ENCODE results near the gene AIP.

The AIP gene

DNA sequence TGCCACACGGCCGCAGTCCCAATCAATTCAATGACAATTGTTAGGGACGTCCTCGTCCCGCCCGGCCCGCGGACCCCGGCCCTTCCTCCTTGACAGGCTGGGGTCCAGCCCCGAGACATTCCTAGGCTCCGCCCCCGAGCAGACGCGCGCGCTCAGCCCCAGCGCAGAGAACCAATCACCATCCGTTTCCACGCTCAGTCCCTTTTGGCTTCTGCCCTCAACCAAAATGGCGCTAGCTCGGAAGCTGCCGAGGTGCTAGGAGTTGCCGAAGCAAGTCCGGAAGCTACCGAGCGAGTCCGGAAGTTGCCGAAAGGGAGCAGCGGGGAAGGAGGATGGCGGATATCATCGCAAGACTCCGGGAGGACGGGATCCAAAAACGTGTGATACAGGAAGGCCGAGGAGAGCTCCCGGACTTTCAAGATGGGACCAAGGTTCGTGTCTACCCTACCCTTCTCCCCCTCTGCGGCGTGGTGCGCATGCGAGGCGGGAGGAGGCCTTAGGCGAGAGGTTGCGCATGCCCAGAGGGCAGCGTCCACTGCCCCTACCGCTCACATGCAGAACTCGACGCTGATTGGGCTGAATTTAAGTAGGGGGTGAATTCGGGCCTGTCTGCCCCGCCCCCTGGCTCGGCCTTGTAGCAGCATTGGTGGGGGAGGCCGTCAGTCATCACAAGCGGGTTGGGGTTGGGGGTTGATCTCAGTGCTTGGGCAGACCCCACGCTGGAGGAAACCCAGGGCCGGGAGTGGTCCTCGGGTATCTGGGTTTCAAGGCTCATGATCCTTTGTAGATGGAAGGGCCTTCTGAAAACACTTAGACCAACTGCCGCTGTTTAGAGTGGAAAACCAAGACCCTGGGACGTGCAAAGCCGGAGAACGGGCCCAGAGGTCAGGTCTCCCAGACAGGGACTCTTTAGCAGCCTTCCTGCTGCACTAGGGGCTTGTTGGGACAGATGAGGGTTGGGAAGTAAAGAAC, at the start of gene AIP:
Gene AIP (plus strand): TSS at position 200 of the 972 bp plus-strand sequence. CDS start 133 bp downstream, at position 333.
- peak; percentile 96 to 98 (median 97) for DNase-seq (ENCODE audit: low read depth in 2 of 3, low spot score in 1 of 3)

DNA sequence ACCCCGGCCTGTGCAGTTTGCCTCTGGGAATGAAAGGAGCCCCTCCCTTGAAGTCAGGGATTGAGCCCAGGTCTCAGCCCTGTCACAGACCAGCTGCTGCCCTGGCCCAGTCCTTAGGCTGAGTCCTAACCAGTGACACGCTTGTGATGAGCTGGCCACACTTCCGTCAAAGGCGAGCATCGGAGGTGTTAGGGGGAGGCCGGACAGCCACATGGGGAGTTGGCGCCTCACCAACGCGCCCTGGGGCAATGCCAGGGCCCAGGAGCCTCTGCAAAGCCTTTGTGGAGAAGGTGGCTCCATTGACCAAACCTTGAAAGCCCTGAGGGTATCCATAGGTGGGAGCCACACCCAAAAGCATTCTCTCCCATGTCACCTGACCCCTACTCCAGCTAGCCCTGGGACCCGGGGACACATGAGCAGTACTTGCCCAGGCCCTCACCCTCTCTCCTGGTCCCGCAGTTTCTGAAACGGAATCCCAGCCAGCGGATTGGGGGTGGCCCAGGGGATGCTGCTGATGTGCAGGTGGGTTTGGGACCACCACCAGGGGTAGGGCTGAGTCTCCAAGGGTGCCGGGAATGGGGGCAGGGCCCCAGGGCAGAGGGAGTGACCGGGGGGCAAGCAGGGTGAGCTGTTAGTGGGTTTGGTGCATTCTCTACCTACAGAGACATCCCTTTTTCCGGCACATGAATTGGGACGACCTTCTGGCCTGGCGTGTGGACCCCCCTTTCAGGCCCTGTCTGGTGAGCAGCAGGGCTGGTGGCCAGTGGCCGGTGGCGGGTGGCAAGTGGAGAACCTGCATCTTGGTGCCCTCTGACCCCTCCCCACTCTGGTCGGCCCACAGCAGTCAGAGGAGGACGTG, 49.1 kb upstream of the AIP start:
- DNase-seq (ENCODE audit: low read depth in 2 of 3, low spot score in 1 of 3) = no peak

DNA sequence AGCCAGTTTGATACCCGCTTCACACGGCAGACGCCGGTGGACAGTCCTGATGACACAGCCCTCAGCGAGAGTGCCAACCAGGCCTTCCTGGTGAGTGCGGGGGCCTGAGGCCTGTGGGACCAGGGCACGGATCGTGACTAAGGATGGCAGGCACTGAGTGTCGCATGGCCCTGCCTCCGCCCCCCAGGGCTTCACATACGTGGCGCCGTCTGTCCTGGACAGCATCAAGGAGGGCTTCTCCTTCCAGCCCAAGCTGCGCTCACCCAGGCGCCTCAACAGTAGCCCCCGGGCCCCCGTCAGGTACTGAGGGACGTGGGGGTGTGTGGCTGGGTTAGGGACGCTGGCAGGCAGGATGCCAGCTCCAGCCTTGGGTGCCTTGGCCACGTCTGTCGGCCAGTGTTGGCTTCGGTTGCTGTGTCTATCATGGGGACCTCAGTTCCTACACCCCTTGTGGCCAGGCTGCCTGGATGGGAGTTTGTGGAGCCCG, 48.4 kb upstream of the AIP start:
- DNase-seq (ENCODE audit: low read depth in 2 of 3, low spot score in 1 of 3) = no peak

DNA sequence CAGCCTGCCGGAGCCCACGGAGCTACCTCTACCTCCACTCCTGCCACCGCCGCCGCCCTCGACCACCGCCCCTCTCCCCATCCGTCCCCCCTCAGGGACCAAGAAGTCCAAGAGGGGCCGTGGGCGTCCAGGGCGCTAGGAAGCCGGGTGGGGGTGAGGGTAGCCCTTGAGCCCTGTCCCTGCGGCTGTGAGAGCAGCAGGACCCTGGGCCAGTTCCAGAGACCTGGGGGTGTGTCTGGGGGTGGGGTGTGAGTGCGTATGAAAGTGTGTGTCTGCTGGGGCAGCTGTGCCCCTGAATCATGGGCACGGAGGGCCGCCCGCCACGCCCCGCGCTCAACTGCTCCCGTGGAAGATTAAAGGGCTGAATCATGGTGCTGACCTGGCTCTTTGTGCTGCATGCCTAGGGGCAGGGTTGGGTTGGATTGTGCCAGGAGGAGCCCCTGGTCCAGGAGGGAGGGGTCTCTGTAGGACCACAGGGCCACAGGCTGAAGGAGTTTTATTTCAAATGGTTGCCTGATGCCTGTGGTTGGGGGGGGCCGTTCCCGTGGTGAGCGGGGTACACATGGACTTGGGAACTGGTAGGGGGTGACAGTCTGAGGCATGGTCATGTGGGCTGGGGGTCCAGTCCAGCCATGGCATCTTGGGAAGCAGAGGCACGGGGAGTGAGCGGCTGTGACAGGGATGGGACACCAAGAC, 47.6 kb upstream of the AIP start:
- DNase-seq (ENCODE audit: low read depth in 2 of 3, low spot score in 1 of 3) = no peak

DNA sequence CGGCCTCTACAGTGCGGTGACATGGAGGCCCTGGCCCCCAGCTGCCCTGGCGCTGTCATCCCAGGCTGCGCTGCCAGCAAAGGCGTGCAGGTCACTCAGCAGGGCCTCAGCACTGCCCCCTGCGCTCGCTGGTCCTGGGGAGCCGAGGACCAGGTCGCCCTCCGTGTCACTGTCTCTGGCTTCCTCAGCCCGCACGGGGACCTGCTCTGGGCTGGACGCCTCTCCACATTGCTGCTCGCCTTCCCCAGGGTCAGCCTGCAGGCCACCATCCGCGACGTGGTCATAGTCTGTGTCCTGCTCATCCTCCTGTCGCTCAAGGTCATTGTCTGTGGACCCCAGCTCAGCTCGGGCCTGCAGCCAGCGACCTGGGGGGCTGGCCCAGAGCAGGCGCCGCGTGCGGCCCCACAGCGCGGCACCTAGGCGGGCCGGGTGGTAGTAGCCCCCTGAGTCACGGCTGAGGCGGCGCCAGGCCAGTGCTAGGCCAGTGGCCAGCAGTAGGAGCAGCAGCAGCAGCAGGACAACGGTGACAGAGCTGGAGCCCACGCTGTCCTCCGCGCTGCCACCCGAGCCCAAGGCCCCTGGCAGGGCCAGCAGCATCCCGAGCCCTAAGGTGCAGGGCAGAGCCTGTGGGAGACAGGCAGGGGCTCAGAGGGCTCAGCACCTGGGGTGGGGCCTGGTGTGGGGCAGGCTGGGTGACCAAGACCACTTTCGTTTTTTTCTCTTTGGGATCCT, 46.9 kb upstream of the AIP start:
- no peak for DNase-seq (ENCODE audit: low read depth in 2 of 3, low spot score in 1 of 3)

GRCh38 chr11:67436459-67437081, 46.3 kb upstream of the AIP start:
- DNase-seq (ENCODE audit: low read depth in 2 of 3, low spot score in 1 of 3) = peak; percentile 73 to 80 (median 74)

- DNase-seq (ENCODE audit: low read depth in 2 of 3, low spot score in 1 of 3) = no peak
Observed at GRCh38 chr11:67437082-67437808, 45.6 kb upstream of the AIP start, which contains the start of gene PTPRCAP. Gene PTPRCAP, minus strand, starts transcription at chr11:67437682. Its CDS starts 63 bp downstream, at chr11:67437619.

- no peak for DNase-seq (ENCODE audit: low read depth in 2 of 3, low spot score in 1 of 3)
Observed at GRCh38 chr11:67437809-67438157, 45.0 kb upstream of the AIP start.

DNA sequence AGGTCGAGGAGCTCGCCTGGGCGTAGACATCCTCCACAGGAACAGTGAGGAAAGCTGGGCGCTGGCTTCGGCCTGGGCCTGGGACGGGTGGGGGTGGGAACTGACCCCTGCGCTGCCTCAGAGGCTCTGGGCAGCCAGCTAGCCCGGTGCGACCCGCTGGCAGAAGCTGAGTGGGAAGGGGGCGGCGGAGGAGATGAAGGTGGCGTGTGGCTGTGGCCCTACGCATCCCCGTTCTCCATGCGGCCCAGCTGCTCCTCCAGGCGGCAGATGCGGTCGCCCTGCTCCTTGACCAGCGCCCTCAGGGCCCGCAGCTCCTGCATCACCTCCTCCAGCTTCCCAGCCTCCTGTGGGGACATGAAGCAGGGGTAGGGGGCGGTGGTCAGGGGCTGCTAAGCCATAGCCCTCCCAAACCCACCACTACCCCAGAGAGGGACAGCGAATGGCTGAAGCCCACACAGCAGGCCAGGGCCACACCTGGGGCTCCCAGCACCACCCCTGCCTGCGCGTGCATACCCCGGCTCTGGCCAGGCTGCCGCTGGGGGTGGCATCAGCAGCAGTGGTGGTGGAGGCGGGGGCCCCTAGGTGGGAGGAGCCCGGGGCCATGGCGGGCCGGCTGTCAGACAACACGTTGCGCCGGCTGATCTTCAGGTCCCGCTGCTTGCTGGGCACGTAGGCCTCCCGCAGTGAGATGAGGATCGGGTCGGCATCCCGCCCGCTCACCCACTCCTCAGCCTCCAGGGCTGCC, 44.5 kb upstream of the AIP start:
- peak; percentile 74 to 79 (median 79) for DNase-seq (ENCODE audit: low read depth in 2 of 3, low spot score in 1 of 3)

DNA sequence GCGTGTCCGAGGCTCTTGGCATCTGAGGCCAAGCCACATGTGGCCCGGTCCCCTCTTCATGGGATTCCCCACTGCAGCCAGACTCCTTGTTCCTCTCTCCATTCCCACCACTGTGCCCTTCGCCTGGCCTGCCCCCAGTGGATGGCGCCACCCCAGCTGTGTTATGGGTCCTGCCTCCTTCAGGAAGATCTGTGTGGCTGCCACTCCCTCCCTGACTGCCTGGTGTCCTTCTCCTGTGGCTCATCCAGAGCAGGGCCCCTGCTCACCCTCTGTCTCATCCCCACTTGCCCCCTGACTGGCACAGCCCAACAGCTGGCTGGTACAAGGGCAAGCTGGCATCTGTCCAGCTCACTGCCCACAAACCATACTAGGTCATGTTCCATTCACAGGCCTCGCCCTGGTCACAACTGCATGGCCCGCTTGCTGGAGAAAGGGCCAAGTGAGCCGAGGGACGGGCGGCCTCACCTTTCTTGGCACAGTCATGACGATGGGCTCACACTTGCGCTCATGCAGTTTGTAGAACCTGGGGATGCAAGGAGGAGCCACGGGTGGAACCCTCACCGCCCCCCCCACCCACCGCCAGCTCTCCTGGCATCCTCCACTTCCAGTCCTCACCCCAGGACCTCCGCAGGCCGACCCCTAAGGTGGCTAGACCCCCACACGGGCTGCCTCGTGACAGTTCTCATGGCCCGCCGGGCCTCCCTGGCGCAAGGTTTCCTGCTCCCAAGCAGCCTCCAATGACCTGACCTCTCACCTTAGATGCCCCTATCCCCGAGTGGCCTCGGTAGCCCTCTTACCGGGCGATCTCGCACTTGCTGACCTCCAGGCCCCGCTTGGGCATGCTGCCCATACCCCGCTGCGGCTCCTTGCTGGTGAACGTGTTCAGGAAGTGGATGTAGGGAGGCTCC, 43.3 kb upstream of the AIP start:
- DNase-seq (ENCODE audit: low read depth in 2 of 3, low spot score in 1 of 3) = no peak

DNA sequence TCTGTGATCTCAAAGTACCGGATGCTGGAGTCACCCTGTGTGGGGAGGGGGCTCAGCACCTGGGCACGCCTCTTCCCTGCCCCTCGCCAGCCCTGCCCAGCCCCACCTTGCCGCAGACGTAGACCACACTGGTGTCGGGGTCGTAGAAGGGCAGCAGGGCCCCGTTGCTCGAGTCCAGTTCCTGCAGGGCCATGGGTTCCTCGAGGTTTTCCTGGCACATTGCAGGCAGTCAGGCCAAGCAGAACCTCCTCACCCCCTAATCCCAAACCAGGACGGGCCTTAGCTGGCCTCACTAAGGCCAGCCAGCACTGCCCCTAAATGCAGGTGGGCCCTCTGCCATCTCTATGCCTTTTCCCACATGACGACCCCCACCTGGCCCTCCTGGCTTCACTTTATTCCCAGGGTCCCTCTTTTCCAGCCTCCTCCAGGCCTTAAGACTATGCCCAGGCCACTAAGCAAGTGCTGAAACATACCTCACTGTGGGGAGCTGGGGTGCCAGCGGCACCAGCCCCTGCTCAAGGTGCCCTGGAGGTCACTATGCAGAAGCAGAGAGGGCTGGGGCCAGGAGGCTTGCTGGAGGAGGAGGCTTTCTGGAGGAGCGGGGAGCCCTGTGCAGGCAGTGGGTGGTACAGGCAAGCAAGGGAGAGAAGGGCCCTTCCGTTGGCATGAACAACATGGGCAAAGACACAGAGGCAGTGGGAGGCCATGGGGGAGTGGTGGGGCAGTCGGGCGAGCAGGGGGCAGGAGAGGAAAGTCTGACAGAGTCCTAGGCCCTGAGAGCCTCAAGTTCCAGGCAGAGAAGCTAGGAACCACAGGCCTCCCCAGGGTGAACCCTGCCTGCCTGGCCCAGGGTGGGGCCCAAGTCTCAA, 42.4 kb upstream of the AIP start:
- no peak for DNase-seq (ENCODE audit: low read depth in 2 of 3, low spot score in 1 of 3)

- no peak for DNase-seq (ENCODE audit: low read depth in 2 of 3, low spot score in 1 of 3)
Observed at GRCh38 chr11:67441098-67441563, 41.7 kb upstream of the AIP start.

DNA sequence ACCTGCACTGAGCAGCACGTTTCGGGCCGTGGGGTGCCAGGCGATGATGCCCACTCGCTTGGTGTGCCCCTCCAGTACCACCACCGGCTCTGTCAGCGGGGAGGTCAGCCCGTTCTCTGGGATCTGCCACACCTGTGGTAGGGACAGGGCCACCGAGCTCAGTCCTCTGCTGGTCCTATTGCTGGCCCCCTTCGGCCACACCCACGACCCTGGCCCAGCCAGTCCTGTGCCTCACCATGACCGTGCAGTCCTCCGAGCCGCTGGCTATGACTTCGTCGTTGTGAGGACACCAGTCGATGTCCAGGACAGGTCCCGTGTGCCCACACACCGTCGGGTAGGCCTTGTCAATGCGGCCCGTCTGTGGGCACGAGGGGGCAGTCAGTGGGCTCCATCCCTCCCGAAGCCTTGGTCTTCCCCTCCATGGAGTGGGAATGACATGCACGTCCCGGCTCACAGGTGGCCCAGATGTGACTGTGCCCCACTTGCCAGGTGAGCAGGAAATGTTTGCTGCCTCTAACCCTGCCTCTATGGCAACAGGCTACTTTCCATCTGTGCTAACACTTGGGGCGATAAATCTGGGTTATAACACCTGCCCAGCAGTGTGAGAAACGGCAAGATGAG, 41.0 kb upstream of the AIP start:
- DNase-seq (ENCODE audit: low read depth in 2 of 3, low spot score in 1 of 3) = no peak

DNA sequence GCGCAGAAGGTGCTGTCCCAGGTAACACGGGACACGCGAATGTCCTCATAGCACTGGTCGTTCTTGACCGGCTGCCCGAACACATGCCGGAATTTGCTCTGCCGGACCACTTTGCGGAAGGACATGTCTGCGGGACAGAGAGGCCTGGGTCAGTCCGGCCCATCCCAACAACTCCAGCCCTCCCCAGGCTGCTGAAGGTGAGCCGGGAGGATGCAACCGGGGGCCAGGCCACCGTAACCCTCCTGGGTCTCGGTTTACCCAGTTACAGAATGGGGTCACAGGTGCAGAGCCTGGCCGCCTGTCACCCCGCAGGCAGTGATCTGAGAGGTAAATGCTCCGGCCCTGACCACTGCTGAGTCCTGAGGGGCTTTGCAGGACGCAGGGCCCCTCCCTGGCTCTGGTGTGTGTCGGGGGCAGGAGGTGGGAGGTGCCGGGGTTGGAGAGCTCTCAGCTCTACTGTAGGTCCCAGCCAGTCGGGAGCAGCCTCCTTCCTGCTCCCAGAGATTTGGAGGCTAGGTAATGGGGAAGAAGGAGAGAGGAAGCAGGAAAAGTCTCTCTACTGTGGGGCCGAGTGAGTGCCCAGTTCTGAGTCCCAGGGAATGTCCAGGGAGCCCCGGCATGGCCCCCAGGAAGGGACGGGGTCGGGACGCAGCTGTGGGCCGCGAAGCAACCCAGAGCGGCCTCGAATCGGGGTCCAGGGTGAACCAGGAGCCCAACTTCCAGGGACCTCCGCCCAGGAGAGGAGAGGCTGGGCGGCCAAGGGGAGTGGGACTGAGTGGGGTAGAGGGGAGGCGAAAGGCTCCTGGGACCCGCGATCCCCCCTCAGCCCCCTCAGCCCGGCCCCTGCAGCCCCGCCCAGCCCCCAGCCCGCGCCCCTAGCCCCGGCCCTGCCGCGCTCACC, 40.1 kb upstream of the AIP start:
- DNase-seq (ENCODE audit: low read depth in 2 of 3, low spot score in 1 of 3) = no peak

- DNase-seq (ENCODE audit: low read depth in 2 of 3, low spot score in 1 of 3) = no peak
Observed at GRCh38 chr11:67445515-67445914, 37.3 kb upstream of the AIP start.
